PC-3 (cell line): ENCODE data around the gene LMO1. TPM values are rescaled to one million over a fixed set of nuclear protein-coding genes. Genes with fewer than 3 reads are reported as not detected.

Experiments
- ATAC-seq: fragments of 200-7000 bp; cut with Tn5 transposase; 2 replicates; pipeline ENCODE4 v1.9.1; 2020; ENCODE audit warnings: mild to moderate bottlenecking, moderate library complexity
- BruUV-seq: library from RNA; stranded (reverse); fragments of 400-500 nt; replicated peaks from 2 replicates; lab custom pipeline; 2021; lab: Mats Ljungman, UMichigan
- CTCF ChIA-PET: fragments of 300-600 bp; sonication (Branson Sonifier 250); formaldehyde crosslinking; loops from one replicate; lab custom pipeline; 2022; ENCODE audit warnings: antibody characterized with exemption; lab: Charles Lee
- POLR2A ChIA-PET: fragments of 300-600 bp; sonication (Branson Sonifier 250); formaldehyde crosslinking; loops from one replicate; lab custom pipeline; 2022; ENCODE audit warnings: antibody characterized with exemption; ENCODE audit not compliant: unreplicated experiment; lab: Charles Lee
- DNase-seq: peaks from one replicate; pipeline ENCODE4 v3.0.0-alpha.2; 2015
- H2AFZ ChIP-seq: fragments of 300-600 bp; sonication (generic); 2 replicates; pipeline ENCODE4 v1.6.0; 2016; ENCODE audit warnings: antibody characterized with exemption, low read length
- H3F3A ChIP-seq: fragments of 300-600 bp; sonication (generic); one replicate; pipeline ENCODE4 v1.6.0; 2017; ENCODE audit warnings: antibody characterized with exemption, low read length, control low read depth, mild to moderate bottlenecking; ENCODE audit not compliant: unreplicated experiment
- H3K27ac ChIP-seq: fragments of 300-600 bp; sonication (generic); 2 replicates; pipeline ENCODE4 v1.5.1; 2016; ENCODE audit warnings: mild to moderate bottlenecking, low read length
- H3K27me3 ChIP-seq: fragments of 300-600 bp; sonication (generic); 2 replicates; pipeline ENCODE4 v1.6.1; 2016; ENCODE audit warnings: low read length, mixed read lengths
- H3K36me3 ChIP-seq: fragments of 300-600 bp; sonication (generic); 2 replicates; pipeline ENCODE4 v1.6.1; 2016; ENCODE audit warnings: low read depth, mixed run types, low read length, mixed read lengths
- H3K4me1 ChIP-seq: fragments of 300-600 bp; sonication (generic); 2 replicates; pipeline ENCODE4 v1.5.1; 2016; ENCODE audit warnings: low read length; ENCODE audit not compliant: insufficient read depth
- H3K4me2 ChIP-seq: fragments of 300-600 bp; sonication (generic); 2 replicates; pipeline ENCODE4 v1.6.0; 2016; ENCODE audit warnings: low read length
- H3K4me3 ChIP-seq: fragments of 300-600 bp; sonication (generic); 2 replicates; pipeline ENCODE4 v1.5.1; 2016; ENCODE audit warnings: mild to moderate bottlenecking, low read length, mixed read lengths
- H3K79me2 ChIP-seq: fragments of 300-600 bp; sonication (generic); 2 replicates; pipeline ENCODE4 v1.6.1; 2017; ENCODE audit warnings: low read length, mixed read lengths
- H3K9ac ChIP-seq: fragments of 300-600 bp; sonication (generic); 2 replicates; pipeline ENCODE4 v1.6.0; 2016; ENCODE audit warnings: mild to moderate bottlenecking, low read length
- H3K9me2 ChIP-seq: fragments of 300-600 bp; sonication (generic); replicated peaks from 2 replicates; pipeline ENCODE4 v1.6.1; 2016; ENCODE audit warnings: mixed run types, low read length, mixed read lengths
- H3K9me3 ChIP-seq: fragments of 300-600 bp; sonication (generic); 2 replicates; pipeline ENCODE4 v1.6.1; 2016; ENCODE audit warnings: low read length, mixed read lengths
- H4K20me1 ChIP-seq: fragments of 300-600 bp; sonication (generic); 2 replicates; pipeline ENCODE4 v1.6.1; 2016; ENCODE audit warnings: low read length, mixed read lengths
- EZH2 ChIP-seq: fragments of 300-600 bp; sonication (generic); IDR thresholded peaks from one replicate; pipeline ENCODE4 v1.6.1; 2017; ENCODE audit warnings: antibody characterized with exemption, mild to moderate bottlenecking, low read length; ENCODE audit not compliant: unreplicated experiment
- EZH2phosphoT487 ChIP-seq: fragments of 300-600 bp; sonication (generic); IDR thresholded peaks from 2 replicates; pipeline ENCODE4 v1.6.1; 2018; ENCODE audit warnings: mild to moderate bottlenecking, antibody characterized with exemption, low read length, borderline replicate concordance
- intact Hi-C: fragments of 100-400 bp; cut with micrococcal nuclease; formaldehyde crosslinking; loops from 2 replicates; pipeline ENCODE4 v1.9.0; 2023
- total RNA-seq: library from RNA; depleted of rRNA; stranded (reverse); fragments of >200 nt; gene quantifications from 2 replicates; pipeline ENCODE4 v1.2.3, GENCODE V29; 2014
- TF ChIP-seq, protein P1 (sequence below): fragments of 300-600 bp; sonication (generic); conservative IDR thresholded peaks from 2 replicates; pipeline ENCODE4 v1.5.1; 2017; ENCODE audit warnings: antibody characterized with exemption, low read depth, mild to moderate bottlenecking, low read length

Gene LMO1
- total RNA-seq, 1 experiment from 2014 or later = 0.15 TPM

DNA sequence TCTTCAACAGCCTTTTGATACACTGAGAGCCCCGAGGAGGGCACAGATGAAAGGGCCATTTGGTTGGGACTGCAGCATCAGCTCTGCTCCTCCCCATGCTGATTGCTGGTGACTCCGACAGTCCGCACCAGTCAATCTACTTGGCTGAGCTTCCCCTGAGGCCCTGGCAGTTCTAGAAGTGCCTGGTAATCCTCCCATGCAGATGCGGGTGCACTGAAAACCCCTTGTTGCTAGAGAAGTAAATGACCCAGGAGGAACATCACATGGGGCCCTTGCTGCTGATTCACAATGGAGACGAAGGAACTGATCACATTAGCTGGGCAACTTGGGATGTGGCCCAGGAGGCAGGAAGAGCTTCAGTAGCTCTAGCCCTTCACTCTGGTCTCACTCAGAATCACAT lies 59.7 kb downstream of the LMO1 start:
- no TSS peak for BruUV-seq
- ChIA-PET CTCF (no interaction called here), POLR2A (no interaction called here)
- Histone ChIP-seq H3K79me2 (no peaks in the 10 kb centered on the region), H3K4me1 (no peaks in the 10 kb centered on the region), H3K27me3 (peaks cover 64% of the 10 kb centered on the region), H2AFZ (no peak overlapping the region), H4K20me1 (no peaks in the 10 kb centered on the region), H3K9me3 (no peaks in the 10 kb centered on the region), H3F3A (no peaks in the 10 kb centered on the region), H3K36me3 (no peaks in the 10 kb centered on the region), H3K9ac (no peak overlapping the region), H3K27ac (no peak overlapping the region), H3K4me3 (no peak overlapping the region), H3K9me2 (no peaks in the 10 kb centered on the region), H3K4me2 (no peak overlapping the region)
- intact Hi-C loops = no loop called here
- ATAC-seq (no peak), DNase-seq (no peak)
- TF ChIP-seq EZH2phosphoT487 (no peak), EZH2 (no peak)
- TF ChIP-seq, protein P1, sequence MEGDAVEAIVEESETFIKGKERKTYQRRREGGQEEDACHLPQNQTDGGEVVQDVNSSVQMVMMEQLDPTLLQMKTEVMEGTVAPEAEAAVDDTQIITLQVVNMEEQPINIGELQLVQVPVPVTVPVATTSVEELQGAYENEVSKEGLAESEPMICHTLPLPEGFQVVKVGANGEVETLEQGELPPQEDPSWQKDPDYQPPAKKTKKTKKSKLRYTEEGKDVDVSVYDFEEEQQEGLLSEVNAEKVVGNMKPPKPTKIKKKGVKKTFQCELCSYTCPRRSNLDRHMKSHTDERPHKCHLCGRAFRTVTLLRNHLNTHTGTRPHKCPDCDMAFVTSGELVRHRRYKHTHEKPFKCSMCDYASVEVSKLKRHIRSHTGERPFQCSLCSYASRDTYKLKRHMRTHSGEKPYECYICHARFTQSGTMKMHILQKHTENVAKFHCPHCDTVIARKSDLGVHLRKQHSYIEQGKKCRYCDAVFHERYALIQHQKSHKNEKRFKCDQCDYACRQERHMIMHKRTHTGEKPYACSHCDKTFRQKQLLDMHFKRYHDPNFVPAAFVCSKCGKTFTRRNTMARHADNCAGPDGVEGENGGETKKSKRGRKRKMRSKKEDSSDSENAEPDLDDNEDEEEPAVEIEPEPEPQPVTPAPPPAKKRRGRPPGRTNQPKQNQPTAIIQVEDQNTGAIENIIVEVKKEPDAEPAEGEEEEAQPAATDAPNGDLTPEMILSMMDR = no peak

DNA sequence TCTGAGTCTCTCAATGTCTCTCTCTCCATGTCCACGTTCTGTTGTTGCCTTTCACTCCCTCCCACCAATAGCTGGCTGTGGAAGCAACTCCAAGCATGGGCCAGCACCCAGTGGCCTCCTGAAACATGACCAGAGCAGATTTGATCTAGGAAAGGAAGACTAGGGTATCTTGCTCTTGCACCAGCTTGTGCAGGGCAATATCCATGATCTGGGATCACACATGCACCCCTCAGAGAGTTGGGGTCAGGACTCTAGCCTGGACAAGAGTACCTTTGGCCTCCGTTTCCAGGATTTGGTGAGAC lies 60.3 kb downstream of the LMO1 start:
- Histone ChIP-seq H4K20me1 (no peaks in the 10 kb centered on the region), H3K9me2 (no peaks in the 10 kb centered on the region), H2AFZ (no peak overlapping the region), H3K9ac (no peak overlapping the region), H3K79me2 (no peaks in the 10 kb centered on the region), H3K27ac (no peak overlapping the region), H3K4me2 (no peak overlapping the region), H3K9me3 (no peaks in the 10 kb centered on the region), H3K4me1 (no peaks in the 10 kb centered on the region), H3K27me3 (peaks cover 66% of the 10 kb centered on the region), H3F3A (no peaks in the 10 kb centered on the region), H3K36me3 (no peaks in the 10 kb centered on the region), H3K4me3 (no peak overlapping the region)
- TF ChIP-seq, protein P1 = no peak
- TF ChIP-seq EZH2 (no peak), EZH2phosphoT487 (no peak)
- BruUV-seq = no TSS peak
- POLR2A ChIA-PET = no interaction called here
- ATAC-seq (no peak), DNase-seq (no peak)
- intact Hi-C loops = no loop called here
- CTCF ChIA-PET = no interaction called here

DNA sequence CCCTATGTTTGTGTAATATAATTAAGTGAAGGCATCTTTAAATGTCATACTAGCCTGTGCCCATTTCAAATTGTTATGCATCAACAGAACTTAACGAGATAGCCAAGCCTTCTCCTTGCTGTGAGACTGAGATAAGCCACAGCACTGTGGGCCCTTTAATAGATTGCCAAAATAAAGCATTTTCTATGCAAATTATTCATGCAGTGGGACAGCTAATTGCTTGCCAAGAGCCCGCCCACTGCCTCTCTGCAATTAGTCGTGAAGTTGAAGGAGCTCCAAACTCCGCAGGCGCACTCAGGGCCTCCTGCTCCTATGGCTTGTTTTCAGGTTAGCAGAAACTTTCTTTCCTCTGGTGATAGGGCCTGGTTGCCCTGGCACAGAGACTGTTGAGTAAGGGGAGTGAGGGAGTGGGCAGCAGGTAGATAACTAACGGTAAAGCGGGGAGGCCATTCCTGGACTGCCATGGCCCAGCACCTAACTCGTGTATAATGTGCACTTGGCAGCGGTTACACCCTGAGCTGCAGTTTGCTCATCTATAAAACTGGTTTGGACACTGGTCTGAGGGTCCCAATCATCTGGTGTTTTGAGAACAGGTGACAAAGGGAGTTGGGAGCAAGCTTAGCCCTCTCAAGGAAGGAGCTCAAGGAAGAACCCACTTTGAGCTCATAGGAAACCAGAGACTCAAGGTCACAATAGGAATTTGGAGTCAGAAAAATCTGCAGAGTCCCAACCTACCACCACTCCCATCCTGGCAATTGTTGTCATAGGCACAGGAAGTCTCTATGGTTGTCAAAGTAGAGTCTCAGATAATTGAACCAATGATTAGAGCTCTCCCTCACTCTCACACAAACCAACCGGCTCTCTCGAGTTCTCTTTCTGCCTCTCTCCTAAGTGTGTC lies 60.9 kb downstream of the LMO1 start:
- no peak for TF ChIP-seq EZH2phosphoT487
- no peak for TF ChIP-seq EZH2
- TF ChIP-seq, protein P1 = no peak
- BruUV-seq = no TSS peak
- intact Hi-C loops = no loop called here
- DNase-seq (no peak), ATAC-seq (no peak)
- no peaks in the 10 kb centered on the region for H3K4me1 ChIP-seq
- H3K36me3 ChIP-seq = no peaks in the 10 kb centered on the region
- no peak overlapping the region for H2AFZ ChIP-seq
- H4K20me1 ChIP-seq = no peaks in the 10 kb centered on the region
- peaks cover 64% of the 10 kb centered on the region for H3K27me3 ChIP-seq
- H3F3A ChIP-seq = no peaks in the 10 kb centered on the region
- CTCF ChIA-PET = no interaction called here
- H3K9me2 ChIP-seq = no peaks in the 10 kb centered on the region
- no peaks in the 10 kb centered on the region for H3K9me3 ChIP-seq
- no peaks in the 10 kb centered on the region for H3K79me2 ChIP-seq
- no peak overlapping the region for H3K4me2 ChIP-seq
- H3K4me3 ChIP-seq = no peak overlapping the region
- H3K27ac ChIP-seq = no peak overlapping the region
- POLR2A ChIA-PET = no interaction called here
- H3K9ac ChIP-seq = no peak overlapping the region
